ENCODE measurements around the gene HOXB3. TPM values are rescaled to one million over a fixed set of nuclear protein-coding genes. Genes with fewer than 3 reads are reported as not detected.
A peak's percentile ranks its signal among the peaks of the same experiment; 100 is the strongest.

HOXB3 gene
- total and polyA plus RNA-seq, 2 of the 4 experiments (the other 2 are of a cell fraction), result 6.3 to 59.6 TPM

DNA sequence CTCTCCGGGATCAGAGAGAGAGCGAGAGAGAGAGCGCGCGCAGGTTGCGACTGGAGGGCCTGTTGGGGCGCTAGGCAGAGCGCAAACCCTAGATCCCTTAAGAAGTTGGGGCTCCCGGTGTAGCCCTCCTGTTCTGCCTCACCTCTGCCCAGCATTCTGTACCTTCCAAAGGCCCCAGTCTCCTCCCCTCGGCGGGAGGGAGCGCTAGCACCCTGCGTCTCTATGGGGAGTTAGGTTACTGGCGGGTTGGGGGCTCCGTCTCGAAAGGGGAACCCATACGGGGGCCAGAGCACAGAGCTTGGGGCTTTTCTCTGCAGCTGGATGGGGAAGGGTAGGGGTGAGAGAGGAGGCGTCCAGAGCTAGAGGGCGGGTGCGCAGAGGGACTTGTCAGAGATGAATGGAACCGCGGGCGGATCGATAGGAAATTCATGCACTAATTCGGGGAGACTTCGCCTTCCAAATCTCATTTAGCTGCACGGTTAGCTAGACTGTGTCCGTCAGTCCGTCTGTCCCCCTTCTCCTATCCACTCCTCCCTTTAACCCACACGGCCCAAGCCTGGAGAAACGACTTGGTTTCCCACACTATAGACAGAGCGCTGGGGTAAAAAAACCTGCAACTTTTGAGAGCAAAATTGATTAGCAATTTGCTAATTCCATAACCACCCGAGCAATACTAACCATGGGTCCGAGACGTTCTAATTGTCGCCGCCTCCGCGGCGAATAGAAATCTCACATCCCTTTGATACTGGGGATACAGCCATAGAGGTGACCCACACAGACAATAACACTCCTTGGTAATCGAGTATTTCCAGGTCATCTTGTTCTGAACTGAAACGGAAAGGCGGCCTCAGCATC, 11.2 kb downstream of the HOXB3 start:
- Histone ChIP-seq H4K91ac (ENCODE audit: insufficient read depth, low read depth, low read length) (peak overlapping the region; percentile 92), H3K4ac (ENCODE audit: low read depth, low read length) (peak overlapping the region; percentile 97), H3K4me2 (ENCODE audit: low read depth, low read length) (peak overlapping the region; percentile 91), H3K4me3 (ENCODE audit: insufficient read depth, low read depth, low read length) (peak overlapping the region; percentile 60), H3K9me1 (ENCODE audit: insufficient read depth, low read length) (no peaks in the 10 kb centered on the region; the same call in 1 of the 2 replicates), H3K79me1 (ENCODE audit: low read depth in 1 of 2, low read length in 2 of 2) (no peaks in the 10 kb centered on the region), H4K8ac (ENCODE audit: low read depth in 2 of 2, low read length in 2 of 2) (peak overlapping the region; percentile 89 to 94), H3K4me1 (ENCODE audit: control insufficient read depth, insufficient read depth, low read length) (peaks cover 14% of the 10 kb centered on the region), H2AFZ (replicated peaks; ENCODE audit: low read length, poor library complexity) (peak overlapping the region; percentile 71), H3K14ac (replicated peaks; ENCODE audit: low read depth, low read length) (peak overlapping the region; percentile 97), H3K9me3 (ENCODE audit: control insufficient read depth, insufficient read depth, low read length) (no peaks in the 10 kb centered on the region), H3K23ac (ENCODE audit: low read depth, low read length) (peak overlapping the region; percentile 100), H3K27me3 (ENCODE audit: control insufficient read depth, insufficient read depth, low read length) (no peaks in the 10 kb centered on the region), H3K18ac (ENCODE audit: low read depth, low read length) (peak overlapping the region; percentile 93), H3K36me3 (ENCODE audit: control insufficient read depth, insufficient read depth, low read length) (peaks cover 33% of the 10 kb centered on the region), H2BK20ac (ENCODE audit: low read depth, low read length) (peak overlapping the region; percentile 61), H2BK15ac (ENCODE audit: low read depth, low read length) (peak overlapping the region; percentile 63; the same call in 2 of the 3 replicates), H2BK5ac (ENCODE audit: low read depth, low read length, poor library complexity, severe bottlenecking) (peak overlapping the region; percentile 99), H4K5ac (ENCODE audit: low read depth, low read length) (peak overlapping the region; percentile 93), H2AK5ac (ENCODE audit: low read depth, low read length) (peak overlapping the region; percentile 87), H3K27ac (ENCODE audit: insufficient read depth, low read length) (peak overlapping the region; percentile 99), H3K56ac (ENCODE audit: extremely low read depth, insufficient read depth, low read length) (peak overlapping the region; percentile 99), H2BK120ac (ENCODE audit: low read depth, low read length) (peak overlapping the region; percentile 93), H4K20me1 (ENCODE audit: insufficient read depth, low read length) (peaks cover 5% of the 10 kb centered on the region), H3K9ac (ENCODE audit: low read depth, low read length) (peak overlapping the region; percentile 96), H2AK9ac (replicated peaks; ENCODE audit: low read depth, low read length, poor library complexity) (peak overlapping the region; percentile 75)
- DNase-seq (peak; percentile 63), ATAC-seq (ENCODE audit: low read depth) (no peak)
- no TSS peak for BruUV-seq (replicated peaks)
- intact Hi-C loops (cut with micrococcal nuclease), result no loop called here
- in situ Hi-C loops (cut with MboI; ENCODE audit: low sequenced_read_pairs), result no loop called here
- POLR2A ChIA-PET (ENCODE audit: unreplicated experiment), result interaction anchor here (1.7 kb wide), 1 partner anchor 32 kb away, joined by 4 read pairs; no protein-coding TSS in a partner anchor
- CTCF ChIA-PET, result interaction anchor here (0.6 kb wide), 1 partner anchor 247 kb away, joined by 6 read pairs; no protein-coding TSS in a partner anchor
- WGBS, 2 experiments (ENCODE audit: extremely low coverage in 2 of 2, insufficient read length in 1 of 2), result 1% methylated on average over 12 of the region's 43 CpGs; no CpG with 5 or more reads in 1 of the 2 experiments
- dilution Hi-C loops (cut with HindIII; ENCODE audit: low sequenced_read_pairs, unreplicated experiment), result no loop called here
- TF ChIP-seq CEBPB (IDR thresholded peaks at IDR 0.05; ENCODE audit: low read depth, low read length), result no peak
- TF ChIP-seq, protein P1, sequence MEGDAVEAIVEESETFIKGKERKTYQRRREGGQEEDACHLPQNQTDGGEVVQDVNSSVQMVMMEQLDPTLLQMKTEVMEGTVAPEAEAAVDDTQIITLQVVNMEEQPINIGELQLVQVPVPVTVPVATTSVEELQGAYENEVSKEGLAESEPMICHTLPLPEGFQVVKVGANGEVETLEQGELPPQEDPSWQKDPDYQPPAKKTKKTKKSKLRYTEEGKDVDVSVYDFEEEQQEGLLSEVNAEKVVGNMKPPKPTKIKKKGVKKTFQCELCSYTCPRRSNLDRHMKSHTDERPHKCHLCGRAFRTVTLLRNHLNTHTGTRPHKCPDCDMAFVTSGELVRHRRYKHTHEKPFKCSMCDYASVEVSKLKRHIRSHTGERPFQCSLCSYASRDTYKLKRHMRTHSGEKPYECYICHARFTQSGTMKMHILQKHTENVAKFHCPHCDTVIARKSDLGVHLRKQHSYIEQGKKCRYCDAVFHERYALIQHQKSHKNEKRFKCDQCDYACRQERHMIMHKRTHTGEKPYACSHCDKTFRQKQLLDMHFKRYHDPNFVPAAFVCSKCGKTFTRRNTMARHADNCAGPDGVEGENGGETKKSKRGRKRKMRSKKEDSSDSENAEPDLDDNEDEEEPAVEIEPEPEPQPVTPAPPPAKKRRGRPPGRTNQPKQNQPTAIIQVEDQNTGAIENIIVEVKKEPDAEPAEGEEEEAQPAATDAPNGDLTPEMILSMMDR (conservative IDR thresholded peaks at IDR 0.05; ENCODE audit: low read depth, low read length), result no peak
- TF ChIP-seq MAZ (IDR thresholded peaks at IDR 0.05; ENCODE audit: borderline replicate concordance, low read depth, low read length), result no peak
- TF ChIP-seq RAD21 (IDR thresholded peaks at IDR 0.05; ENCODE audit: low read length), result no peak
- TF ChIP-seq SMC3 (IDR thresholded peaks at IDR 0.05; ENCODE audit: low read depth, low read length), result no peak
- TF ChIP-seq RCOR1 (IDR thresholded peaks at IDR 0.05; ENCODE audit: insufficient replicate concordance, low read length), result no peak
- TF ChIP-seq MAFK (IDR thresholded peaks at IDR 0.05; ENCODE audit: low read depth, low read length), result no peak
- TF ChIP-seq CHD1 (IDR thresholded peaks at IDR 0.05; ENCODE audit: low read depth, low read length), result no peak
- TF ChIP-seq, protein P2, sequence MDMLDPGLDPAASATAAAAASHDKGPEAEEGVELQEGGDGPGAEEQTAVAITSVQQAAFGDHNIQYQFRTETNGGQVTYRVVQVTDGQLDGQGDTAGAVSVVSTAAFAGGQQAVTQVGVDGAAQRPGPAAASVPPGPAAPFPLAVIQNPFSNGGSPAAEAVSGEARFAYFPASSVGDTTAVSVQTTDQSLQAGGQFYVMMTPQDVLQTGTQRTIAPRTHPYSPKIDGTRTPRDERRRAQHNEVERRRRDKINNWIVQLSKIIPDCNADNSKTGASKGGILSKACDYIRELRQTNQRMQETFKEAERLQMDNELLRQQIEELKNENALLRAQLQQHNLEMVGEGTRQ (IDR thresholded peaks at IDR 0.05; ENCODE audit: low read depth, low read length), result no peak
- TF ChIP-seq NFE2L2 (IDR thresholded peaks at IDR 0.05; ENCODE audit: low read depth, low read length), result no peak
- no peak for TF ChIP-seq BHLHE40 (IDR thresholded peaks at IDR 0.05; ENCODE audit: low read depth, low read length)
- TF ChIP-seq MXI1 (IDR thresholded peaks at IDR 0.05; ENCODE audit: borderline replicate concordance, low read depth, low read length), result no peak
- TF ChIP-seq FOS (IDR thresholded peaks at IDR 0.05; ENCODE audit: low read depth, low read length), result no peak
